NCI-H1930 (cell line): Measurements from ENCODE around the gene DDC.

Experiments used
- DNase-seq, 2 experiments: peaks; one replicate each; lab custom pipeline; 2025; lab: John Stamatoyannopoulos, UW

DDC gene

GRCh38 chr7:50455658-50456057 is 109.5 kb downstream of the DDC start:
- no peak for DNase-seq

- no peak for DNase-seq
Measured at GRCh38 chr7:50454968-50455367, 110.2 kb downstream of the DDC start.

GRCh38 chr7:50450590-50451032 is 114.6 kb downstream of the DDC start:
- DNase-seq: peak; percentile 13 to 32

- peak; percentile 80 to 81 for DNase-seq
Measured at GRCh38 chr7:50449881-50450589, 115.2 kb downstream of the DDC start, which contains the start of gene FIGNL1. TSS of gene FIGNL1 (minus strand) at chr7:50450350. CDS start at chr7:50447287, 3,063 bp downstream.

GRCh38 chr7:50449501-50449880 is 115.7 kb downstream of the DDC start:
- no peak for DNase-seq

GRCh38 chr7:50448823-50449222 is 116.4 kb downstream of the DDC start:
- DNase-seq: no peak

GRCh38 chr7:50446542-50446960 is 118.7 kb downstream of the DDC start:
- no peak for DNase-seq

GRCh38 chr7:50436133-50436806 is 128.9 kb downstream of the DDC start:
- no peak for DNase-seq

GRCh38 chr7:50431722-50432305 is 133.4 kb downstream of the DDC start:
- DNase-seq: no peak

GRCh38 chr7:50431316-50431715 is 133.9 kb downstream of the DDC start:
- no peak for DNase-seq

- DNase-seq: no peak
Measured at GRCh38 chr7:50428911-50429310, 136.3 kb downstream of the DDC start.

- no peak for DNase-seq
Measured at GRCh38 chr7:50427518-50427917, 137.7 kb downstream of the DDC start.

GRCh38 chr7:50426280-50427045 is 138.7 kb downstream of the DDC start:
- DNase-seq: no peak

GRCh38 chr7:50425318-50425717 is 139.9 kb downstream of the DDC start:
- DNase-seq: no peak

GRCh38 chr7:50423860-50424259 is 141.3 kb downstream of the DDC start:
- DNase-seq: no peak

- no peak for DNase-seq
Measured at GRCh38 chr7:50422858-50423257, 142.3 kb downstream of the DDC start.

GRCh38 chr7:50421043-50421442 is 144.2 kb downstream of the DDC start:
- DNase-seq: no peak

- DNase-seq: no peak
Measured at GRCh38 chr7:50418526-50419290, 146.5 kb downstream of the DDC start.

GRCh38 chr7:50418086-50418515 is 147.1 kb downstream of the DDC start:
- peak; percentile 71 to 73 for DNase-seq

GRCh38 chr7:50416527-50417182 is 148.6 kb downstream of the DDC start:
- DNase-seq: no peak

- no peak for DNase-seq
Measured at GRCh38 chr7:50415844-50416364, 149.3 kb downstream of the DDC start.
